K562 (cell line): ENCODE measurements around the gene ROR2. TPM values are rescaled to one million over a fixed set of nuclear protein-coding genes. Genes with fewer than 3 reads are reported as not detected.

Source experiments
- ATAC-seq: fragments of 200-7000 bp; cut with Tn5 transposase; 3 replicates; pipeline ENCODE4 v1.9.1; 2020; ENCODE audit warnings: moderate library complexity
- BruUV-seq: library from RNA; stranded (reverse); fragments of 400-500 nt; replicated peaks from 2 replicates; lab custom pipeline; 2021; lab: Mats Ljungman, UMichigan
- CTCF ChIA-PET: fragments of 300-600 bp; formaldehyde crosslinking; extraction: SDS; loops from one replicate; lab custom pipeline; 2021; ENCODE audit warnings: low intra/inter-chr PET ratio; lab: Yijun Ruan, JAX
- POLR2A ChIA-PET: fragments of 300-600, 350-650 bp; sonication (Branson Sonifier 250); formaldehyde crosslinking; extraction: SDS; loops from one replicate; lab custom pipeline; 2021; ENCODE audit warnings: antibody characterized with exemption, inconsistent platforms; lab: Yijun Ruan, JAX
- DNase-seq, 4 experiments: peaks; one replicate each; pipeline versions ENCODE4 v3.0.0 to v3.0.0-alpha.2; 2011 to 2018; ENCODE audit warnings: low spot score in 3 of 4, mixed read lengths in 3 of 4; ENCODE audit errors: extremely low read depth in 1 of 4
- FAIRE-seq: peaks from 2 replicates; lab custom pipeline; 2011; peaks lifted over from hg19 to GRCh38; lab: Jason Lieb, UNC
- H2AFZ ChIP-seq: 2 replicates; pipeline ENCODE4 v1.6.0; 2011; ENCODE audit warnings: low read depth, low read length, control low read depth, inconsistent platforms
- H3K27ac ChIP-seq: fragments of 200-600 bp; 3 replicates; pipeline ENCODE4 v1.8.0; 2011; ENCODE audit warnings: low read depth, mild to moderate bottlenecking, control low read depth, inconsistent platforms, low read length, moderate library complexity, mixed read lengths; ENCODE audit errors: extremely low read depth
- H3K27me3 ChIP-seq, 2 experiments: fragments of 300-600 bp in 1 of 2; 2 replicates in 1 of 2; 3 replicates in 1 of 2; pipeline versions ENCODE4 v1.6.0 to v1.8.0; 2011; ENCODE audit warnings: inconsistent platforms in 2 of 2, low read length in 2 of 2, mild to moderate bottlenecking in 1 of 2, mixed read lengths in 1 of 2, moderate library complexity in 1 of 2; ENCODE audit not compliant: control insufficient read depth in 2 of 2, insufficient read depth in 2 of 2
- H3K36me3 ChIP-seq: fragments of 300-600 bp; 3 replicates; pipeline ENCODE4 v1.8.0; 2011; ENCODE audit warnings: mild to moderate bottlenecking, low read length, inconsistent platforms; ENCODE audit not compliant: control insufficient read depth, insufficient read depth
- H3K4me1 ChIP-seq, 2 experiments: fragments of 200-600 bp in 1 of 2; replicated peaks in 1 of 2; 2 replicates in 1 of 2; 3 replicates in 1 of 2; pipeline versions ENCODE4 v1.5.1 to v1.8.0; 2011; ENCODE audit warnings: inconsistent platforms in 2 of 2, low read length in 2 of 2, mild to moderate bottlenecking in 1 of 2, mixed read lengths in 1 of 2, moderate library complexity in 1 of 2; ENCODE audit not compliant: control insufficient read depth in 2 of 2, insufficient read depth in 2 of 2
- H3K4me2 ChIP-seq: 2 replicates; pipeline ENCODE4 v1.6.1; 2011; ENCODE audit warnings: low read length, control low read depth, inconsistent platforms, mixed read lengths; ENCODE audit not compliant: insufficient read depth
- H3K4me3 ChIP-seq: fragments of 200-600 bp; sonication (generic), shearing (Covaris generic); 2 replicates; pipeline ENCODE4 v1.5.1; 2016; ENCODE audit warnings: control low read depth, inconsistent platforms
- H3K79me2 ChIP-seq: fragments of 200-600 bp; 3 replicates; pipeline ENCODE4 v1.8.0; 2011; ENCODE audit warnings: low read length, inconsistent platforms; ENCODE audit not compliant: control insufficient read depth, insufficient read depth
- H3K9ac ChIP-seq, 2 experiments: 2 replicates each; pipeline versions ENCODE4 v1.6.0 to v1.6.1; 2011; ENCODE audit warnings: low read depth in 2 of 2, low read length in 2 of 2, control low read depth in 1 of 2, inconsistent platforms in 1 of 2, mild to moderate bottlenecking in 1 of 2, mixed read lengths in 1 of 2; ENCODE audit not compliant: insufficient read depth in 1 of 2
- H3K9me1 ChIP-seq: one replicate; pipeline ENCODE4 v1.6.0; 2011; ENCODE audit warnings: inconsistent platforms, mild to moderate bottlenecking, low read length, moderate library complexity; ENCODE audit not compliant: control insufficient read depth, insufficient read depth
- H3K9me3 ChIP-seq: replicated peaks from 2 replicates; pipeline ENCODE4 v1.5.1; 2011; ENCODE audit warnings: low read depth, low read length, inconsistent platforms; ENCODE audit not compliant: control insufficient read depth, insufficient read depth
- H4K20me1 ChIP-seq: replicated peaks from 2 replicates; pipeline ENCODE4 v1.6.1; 2011; ENCODE audit warnings: low read length, inconsistent platforms, mixed read lengths; ENCODE audit not compliant: control insufficient read depth, insufficient read depth
- ATF7 ChIP-seq: fragments of 450-650 bp; IDR thresholded peaks from 2 replicates; pipeline ENCODE4 v1.7.1; 2014; ENCODE audit warnings: mild to moderate bottlenecking, moderate library complexity
- ELF4 ChIP-seq: fragments of 450-650 bp; formaldehyde crosslinking; IDR thresholded peaks from 2 replicates; pipeline ENCODE4 v1.4.0; 2022; ENCODE audit warnings: missing genetic modification characterization
- NR4A1 ChIP-seq, 2 experiments: fragments of 250-450 bp in 1 of 2; fragments of 450-650 bp in 1 of 2; sonication (Bioruptor Pico) in 1 of 2; IDR thresholded peaks; 2 replicates each; pipeline versions ENCODE4 v1.4.0 to v1.6.1; 2016 to 2020; ENCODE audit warnings: mild to moderate bottlenecking in 2 of 2, missing compliant biosample characterization in 1 of 2, missing genetic modification characterization in 1 of 2, moderate library complexity in 1 of 2
- RBM15 ChIP-seq: fragments of 200-400 bp; formaldehyde crosslinking; IDR thresholded peaks from 2 replicates; pipeline ENCODE4 v1.6.1; 2018; ENCODE audit warnings: mild to moderate bottlenecking, low read length, moderate library complexity; ENCODE audit not compliant: insufficient read depth
- THRAP3 ChIP-seq: fragments of 450-650 bp; IDR thresholded peaks from 2 replicates; pipeline ENCODE4 v1.6.1; 2016; ENCODE audit warnings: mild to moderate bottlenecking, inconsistent platforms, borderline replicate concordance
- ZNF57 ChIP-seq: fragments of 450-650 bp; formaldehyde crosslinking; IDR thresholded peaks from 2 replicates; pipeline ENCODE4 v1.4.0; 2020; ENCODE audit warnings: mild to moderate bottlenecking, moderate library complexity
- WGBS: fragments of 100-300 bp; shearing (Covaris generic); methylation state at CpG from one replicate; pipeline ENCODE4 v1.1.6; 2016; ENCODE audit warnings: low coverage, mixed read lengths; ENCODE audit not compliant: insufficient coverage; ENCODE audit errors: missing lambda C conversion rate; 5-methylcytosine and 5-hydroxymethylcytosine counted together
- in situ Hi-C: fragments of 300-500 bp; cut with MboI; formaldehyde crosslinking; loops from 4 replicates; pipeline ENCODE4 v1.15.0; 2018; ENCODE audit warnings: inconsistent platforms, mixed read lengths
- intact Hi-C: fragments of 100-400 bp; cut with micrococcal nuclease; formaldehyde crosslinking; loops from 2 replicates; pipeline ENCODE4 v1.14.2; 2022
- polyA plus RNA-seq, 8 experiments: library from polyadenylated mRNA; depleted of rRNA in 4 of 8; stranded (reverse) in 5 of 8; unstranded in 3 of 8; fragments of >200 nt; fragmentation: Nextera tagmentation in 2 of 8; fragmentation: Illumina TruSeq in 1 of 8; extraction: Ambion mirVana in 2 of 8; extraction: Trizol in 1 of 8; gene quantifications; 2 replicates each; pipeline versions ENCODE4 v1.2.1 to v1.2.3, GENCODE V29; 2011 to 2014; ENCODE audit warnings: inconsistent platforms in 1 of 8, missing spikeins in 1 of 8
- total RNA-seq, 7 experiments: library from RNA; depleted of rRNA in 6 of 7; stranded (reverse); fragments of >200 nt in 6 of 7; fragmentation: Illumina TruSeq in 2 of 7; extraction: Trizol in 2 of 7; gene quantifications; 2 replicates each; pipeline versions ENCODE4 v1.2.1 to v1.2.3, GENCODE V29; 2011 to 2021; ENCODE audit warnings: low replicate concordance in 1 of 7
- TF ChIP-seq, protein P1 (sequence below): sonication (generic); formaldehyde crosslinking; IDR thresholded peaks from 2 replicates; pipeline ENCODE4 v1.8.1; 2023; ENCODE audit warnings: missing genetic modification reagents, mild to moderate bottlenecking, borderline replicate concordance

Gene ROR2
- total and polyA plus RNA-seq, 9 of the 15 experiments (the other 6 are each of a cell fraction or from before 2014, with no cell fraction given) = 5.6 to 33.8 (median 15.3) TPM

DNA sequence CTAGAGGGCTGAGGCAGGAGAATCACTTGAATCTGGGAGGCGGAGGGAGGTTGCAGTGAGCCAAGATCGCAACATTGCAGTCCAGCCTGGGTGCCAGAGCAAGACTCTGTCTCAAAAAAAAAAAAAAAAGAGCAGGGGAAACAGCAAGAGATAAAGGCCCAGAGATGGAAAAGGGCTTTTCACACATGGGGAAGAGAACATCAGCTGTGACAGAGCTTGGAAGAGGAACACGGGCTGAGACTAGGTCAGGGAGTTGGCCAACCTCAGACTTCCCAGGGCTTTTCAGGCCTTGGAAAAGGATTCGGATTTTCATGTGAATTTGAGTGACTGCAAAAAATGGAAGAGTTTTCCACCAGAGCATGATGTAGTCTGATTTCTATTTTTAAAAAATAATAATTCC, 294.4 kb downstream of the ROR2 start:
- DNase-seq (no peak), ATAC-seq (no peak), FAIRE-seq (no peak)
- H3K4me2 ChIP-seq = no peak overlapping the region
- ChIA-PET POLR2A (interaction anchor here (1.0 to 1.3 kb wide), 2 partner anchors 19 to 24 kb away, joined by 3 read pairs; no protein-coding TSS in a partner anchor), CTCF (no interaction called here)
- WGBS = 0% methylated on average over 2 of the region's 4 CpGs
- intact Hi-C loops = no loop called here
- peaks cover 8 to 32% of the 10 kb centered on the region in 2 experiments; a peak in 4 of 5 replicates for H3K27me3 ChIP-seq
- no peak overlapping the region for H3K9ac ChIP-seq
- BruUV-seq = no TSS peak
- H3K9me1 ChIP-seq = no peaks in the 10 kb centered on the region
- in situ Hi-C loops = no loop called here
- H3K27ac ChIP-seq = no peak overlapping the region
- TF ChIP-seq RBM15 (no peak), ELF4 (CRISPR knock-in tag) (no peak), NR4A1 (CRISPR knock-in tag; IDR thresholded peaks at IDR 0.05) (no peak), NR4A1 (tag; IDR thresholded peaks at IDR 0.05) (no peak), ATF7 (no peak), ZNF57 (no peak), THRAP3 (no peak)
- TF ChIP-seq, protein P1, sequence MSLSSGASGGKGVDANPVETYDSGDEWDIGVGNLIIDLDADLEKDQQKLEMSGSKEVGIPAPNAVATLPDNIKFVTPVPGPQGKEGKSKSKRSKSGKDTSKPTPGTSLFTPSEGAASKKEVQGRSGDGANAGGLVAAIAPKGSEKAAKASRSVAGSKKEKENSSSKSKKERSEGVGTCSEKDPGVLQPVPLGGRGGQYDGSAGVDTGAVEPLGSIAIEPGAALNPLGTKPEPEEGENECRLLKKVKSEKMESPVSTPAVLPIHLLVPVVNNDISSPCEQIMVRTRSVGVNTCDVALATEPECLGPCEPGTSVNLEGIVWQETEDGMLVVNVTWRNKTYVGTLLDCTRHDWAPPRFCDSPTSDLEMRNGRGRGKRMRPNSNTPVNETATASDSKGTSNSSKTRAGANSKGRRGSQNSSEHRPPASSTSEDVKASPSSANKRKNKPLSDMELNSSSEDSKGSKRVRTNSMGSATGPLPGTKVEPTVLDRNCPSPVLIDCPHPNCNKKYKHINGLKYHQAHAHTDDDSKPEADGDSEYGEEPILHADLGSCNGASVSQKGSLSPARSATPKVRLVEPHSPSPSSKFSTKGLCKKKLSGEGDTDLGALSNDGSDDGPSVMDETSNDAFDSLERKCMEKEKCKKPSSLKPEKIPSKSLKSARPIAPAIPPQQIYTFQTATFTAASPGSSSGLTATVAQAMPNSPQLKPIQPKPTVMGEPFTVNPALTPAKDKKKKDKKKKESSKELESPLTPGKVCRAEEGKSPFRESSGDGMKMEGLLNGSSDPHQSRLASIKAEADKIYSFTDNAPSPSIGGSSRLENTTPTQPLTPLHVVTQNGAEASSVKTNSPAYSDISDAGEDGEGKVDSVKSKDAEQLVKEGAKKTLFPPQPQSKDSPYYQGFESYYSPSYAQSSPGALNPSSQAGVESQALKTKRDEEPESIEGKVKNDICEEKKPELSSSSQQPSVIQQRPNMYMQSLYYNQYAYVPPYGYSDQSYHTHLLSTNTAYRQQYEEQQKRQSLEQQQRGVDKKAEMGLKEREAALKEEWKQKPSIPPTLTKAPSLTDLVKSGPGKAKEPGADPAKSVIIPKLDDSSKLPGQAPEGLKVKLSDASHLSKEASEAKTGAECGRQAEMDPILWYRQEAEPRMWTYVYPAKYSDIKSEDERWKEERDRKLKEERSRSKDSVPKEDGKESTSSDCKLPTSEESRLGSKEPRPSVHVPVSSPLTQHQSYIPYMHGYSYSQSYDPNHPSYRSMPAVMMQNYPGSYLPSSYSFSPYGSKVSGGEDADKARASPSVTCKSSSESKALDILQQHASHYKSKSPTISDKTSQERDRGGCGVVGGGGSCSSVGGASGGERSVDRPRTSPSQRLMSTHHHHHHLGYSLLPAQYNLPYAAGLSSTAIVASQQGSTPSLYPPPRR = no peak
- no peaks in the 10 kb centered on the region for H3K79me2 ChIP-seq
- H3K9me3 ChIP-seq = no peaks in the 10 kb centered on the region
- no peak overlapping the region for H2AFZ ChIP-seq
- no peak overlapping the region for H3K4me3 ChIP-seq
- no peaks in the 10 kb centered on the region for H3K36me3 ChIP-seq
- H4K20me1 ChIP-seq = no peaks in the 10 kb centered on the region
- H3K4me1 ChIP-seq = no peaks in the 10 kb centered on the region
